Omental fat pad (tissue), 4 donors: ENCODE measurements around the gene AGTPBP1. TPM values are rescaled to one million over a fixed set of nuclear protein-coding genes. Genes with fewer than 3 reads are reported as not detected.
A peak's percentile ranks its signal among the peaks of the same experiment; 100 is the strongest.

Experiments
- ATAC-seq: fragments of 150-250 bp; one replicate; pipeline ENCODE4 v1.9.1; 2016; ENCODE audit warnings: mild to moderate bottlenecking, moderate library complexity; ENCODE audit not compliant: low FRiP score
- DNase-seq: peaks from one replicate; pipeline ENCODE4 v3.0.0-alpha.2; 2019; ENCODE audit warnings: low spot score
- CTCF ChIP-seq, 3 donors: fragments of 450-650 bp; IDR thresholded peaks; one replicate each; pipeline ENCODE4 v1.5.1; 2016 to 2017; ENCODE audit warnings: antibody characterized with exemption in 3 of 3, mild to moderate bottlenecking in 3 of 3, moderate library complexity in 2 of 3
- total RNA-seq, 4 donors: library from RNA; depleted of rRNA; stranded (reverse); fragments of >200 nt; gene quantifications; one replicate each; pipeline ENCODE4 v1.1.0, GENCODE V29; 2016

The AGTPBP1 gene
- total RNA-seq, 4 donors from 2014 or later: 20.3 to 29.8 (median 22.3) TPM

DNA sequence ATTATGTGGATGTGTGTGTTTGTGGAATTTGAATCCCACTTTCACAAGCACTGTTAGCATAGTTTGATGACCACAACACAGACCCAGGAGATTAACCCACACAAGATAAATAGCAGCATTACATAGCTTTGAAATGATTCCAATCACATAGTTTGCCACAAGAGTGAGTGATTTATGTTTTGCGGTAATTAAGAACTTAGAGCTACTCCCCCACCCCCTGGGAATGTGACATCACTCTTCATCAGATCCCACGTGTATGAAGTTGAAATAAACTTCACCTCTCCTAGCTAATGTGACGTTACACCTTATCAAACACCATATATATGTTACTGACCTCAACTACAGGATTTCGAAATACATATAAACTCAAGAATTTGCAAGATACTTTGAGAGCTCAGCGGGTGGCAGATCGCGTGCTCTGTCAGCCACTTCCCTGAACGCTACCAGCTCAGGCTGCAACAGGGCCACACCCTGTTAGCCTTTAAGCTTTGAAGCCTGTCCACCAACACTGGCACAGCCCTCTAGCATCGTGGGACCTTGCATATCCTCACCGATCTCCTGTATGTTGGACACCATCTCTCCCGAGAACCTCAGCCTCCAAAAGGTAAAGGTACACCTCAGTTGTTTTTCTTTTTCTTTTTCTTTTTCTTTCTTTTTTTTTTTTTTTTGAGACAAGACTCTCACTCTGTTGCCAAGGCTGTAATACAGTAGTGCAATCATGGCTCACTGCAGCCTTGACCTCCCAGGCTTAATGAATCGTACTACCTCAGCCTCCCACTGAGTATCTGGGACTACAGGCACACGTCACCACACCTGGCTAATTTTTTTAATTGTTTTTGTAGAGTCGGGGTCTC, 1.7 kb upstream of the AGTPBP1 start:
- no peak for TF ChIP-seq CTCF (IDR thresholded peaks at IDR 0.05)
- ATAC-seq (no peak), DNase-seq (no peak)

DNA sequence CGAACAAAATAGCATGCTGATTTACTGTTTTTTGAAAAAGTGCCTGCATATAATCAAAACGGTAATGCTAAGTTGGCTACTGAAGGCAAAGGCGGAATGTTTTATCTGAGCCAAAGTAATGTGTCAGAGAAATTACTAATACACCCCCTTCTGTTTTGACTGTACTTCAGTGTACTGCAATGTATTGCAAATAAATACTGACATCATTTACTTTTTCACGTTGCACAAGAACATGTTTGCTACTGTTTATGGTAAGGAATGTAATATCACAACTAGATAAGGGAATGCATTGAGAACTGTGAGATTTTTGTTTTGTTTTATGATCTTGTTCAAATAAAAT, 813 bp upstream of the AGTPBP1 start:
- DNase-seq (no peak), ATAC-seq (peak; percentile 46)
- no peak for TF ChIP-seq CTCF (IDR thresholded peaks at IDR 0.05)

GRCh38 chr9:85741095-85741874, 469 bp downstream of the AGTPBP1 start:
- TF ChIP-seq CTCF (IDR thresholded peaks at IDR 0.05): no peak
- ATAC-seq: peak; percentile 41
- peak; percentile 38 for DNase-seq

GRCh38 chr9:85740787-85741094, 1.0 kb downstream of the AGTPBP1 start:
- ATAC-seq: no peak
- no peak for TF ChIP-seq CTCF (IDR thresholded peaks at IDR 0.05)

DNA sequence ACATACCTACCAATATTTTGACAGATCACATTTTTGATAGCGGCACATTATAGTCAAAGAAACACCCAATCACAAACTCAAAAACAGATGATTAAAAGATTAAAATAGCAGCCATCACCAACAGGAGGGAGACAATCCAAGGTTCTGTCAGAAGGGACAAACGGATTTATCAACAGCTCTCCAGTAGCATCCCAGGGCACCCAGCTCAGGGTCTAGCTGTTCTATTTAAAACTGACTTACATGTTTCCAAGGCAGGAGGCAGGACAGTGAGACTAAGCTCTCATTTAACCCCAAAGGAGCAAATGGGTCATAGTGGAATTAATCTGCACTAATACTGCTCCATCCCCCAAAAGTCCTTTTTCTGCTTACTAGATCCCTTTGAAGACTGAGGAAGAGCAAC, 3.2 kb downstream of the AGTPBP1 start:
- TF ChIP-seq CTCF (IDR thresholded peaks at IDR 0.05): no peak
- DNase-seq: no peak
- no peak for ATAC-seq

More at GRCh38 chr9:85740787-85741094, 1.0 kb downstream of the AGTPBP1 start:
- no peak for DNase-seq

DNA sequence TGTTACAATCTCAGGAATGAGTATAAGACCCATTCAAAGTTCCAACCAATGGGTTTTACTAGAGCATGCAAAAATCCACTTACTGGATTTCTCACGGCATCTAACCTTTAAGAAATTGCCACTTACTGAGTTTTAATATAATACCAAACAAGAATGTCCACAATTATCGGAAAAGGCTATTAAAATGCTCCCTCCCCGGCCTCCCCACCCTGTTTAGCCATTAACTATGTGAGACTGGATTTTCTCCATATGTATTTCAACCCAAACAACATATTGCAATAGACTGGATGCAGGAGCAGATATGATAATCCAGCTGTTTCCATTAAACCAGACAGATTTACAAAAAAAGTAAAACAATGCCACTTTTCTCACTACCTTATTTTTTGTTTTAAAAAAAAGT, 4.1 kb downstream of the AGTPBP1 start:
- DNase-seq (no peak), ATAC-seq (no peak)
- no peak for TF ChIP-seq CTCF (IDR thresholded peaks at IDR 0.05)
